GM21526 (cell line): ENCODE data around the gene CIITA.
"Not testable (repeated sequence)": the region's sequence is repeated elsewhere in the genome, so short reads cannot be mapped to it uniquely, and the experiment has no call there.

Experiments used
- ATAC-seq: cut with Tn5 transposase; IDR thresholded peaks from one replicate; pipeline ENCODE4 v1.9.1; 2021; ENCODE audit warnings: moderate library complexity; ENCODE audit not compliant: unreplicated experiment, low FRiP score

CIITA gene

GRCh38 chr16:10932959-10933710, 56.1 kb downstream of the CIITA start:
- ATAC-seq: no peak

GRCh38 chr16:10933865-10934264, 56.9 kb downstream of the CIITA start:
- no peak for ATAC-seq

GRCh38 chr16:10934325-10935107, 57.5 kb downstream of the CIITA start:
- no peak for ATAC-seq

- no peak for ATAC-seq
Measured at GRCh38 chr16:10935226-10935915, 58.4 kb downstream of the CIITA start.

- ATAC-seq: no peak
Measured at GRCh38 chr16:10936272-10936984, 59.4 kb downstream of the CIITA start.

- ATAC-seq: no peak
Measured at GRCh38 chr16:10937068-10937859, 60.3 kb downstream of the CIITA start.

- no peak for ATAC-seq
Measured at GRCh38 chr16:10938321-10938720, 61.3 kb downstream of the CIITA start.

GRCh38 chr16:10938796-10939648, 62.0 kb downstream of the CIITA start:
- no peak for ATAC-seq

- ATAC-seq: no peak
Measured at GRCh38 chr16:10939649-10940234, 62.7 kb downstream of the CIITA start.

- no peak for ATAC-seq
Measured at GRCh38 chr16:10940501-10941079, 63.6 kb downstream of the CIITA start.

GRCh38 chr16:10941127-10941933, 64.3 kb downstream of the CIITA start:
- ATAC-seq: no peak

- ATAC-seq: not testable (repeated sequence)
Measured at GRCh38 chr16:10941935-10942351, 64.9 kb downstream of the CIITA start.

GRCh38 chr16:10942352-10943063, 65.5 kb downstream of the CIITA start, which contains the start of gene DEXI:
TSS of gene DEXI (minus strand) at chr16:10942468. CDS start at chr16:10942005, 463 bp downstream.
- peak; percentile 56 for ATAC-seq

GRCh38 chr16:10943064-10943353, 66.0 kb downstream of the CIITA start:
- ATAC-seq: no peak

- peak; percentile 66 for ATAC-seq
Measured at GRCh38 chr16:10944249-10945064, 67.5 kb downstream of the CIITA start, which contains the start of gene CLEC16A. TSS of gene CLEC16A (plus strand) at chr16:10944564. CDS start at chr16:10944718, 154 bp downstream.
